ENCODE results near the gene RELN. TPM values are rescaled to one million over a fixed set of nuclear protein-coding genes. Genes with fewer than 3 reads are reported as not detected.

The RELN gene
- total and polyA plus RNA-seq, 9 of the 15 experiments (the other 6 are each of a cell fraction or from before 2014, with no cell fraction given): 12.9 to 43.2 (median 18.1) TPM

DNA sequence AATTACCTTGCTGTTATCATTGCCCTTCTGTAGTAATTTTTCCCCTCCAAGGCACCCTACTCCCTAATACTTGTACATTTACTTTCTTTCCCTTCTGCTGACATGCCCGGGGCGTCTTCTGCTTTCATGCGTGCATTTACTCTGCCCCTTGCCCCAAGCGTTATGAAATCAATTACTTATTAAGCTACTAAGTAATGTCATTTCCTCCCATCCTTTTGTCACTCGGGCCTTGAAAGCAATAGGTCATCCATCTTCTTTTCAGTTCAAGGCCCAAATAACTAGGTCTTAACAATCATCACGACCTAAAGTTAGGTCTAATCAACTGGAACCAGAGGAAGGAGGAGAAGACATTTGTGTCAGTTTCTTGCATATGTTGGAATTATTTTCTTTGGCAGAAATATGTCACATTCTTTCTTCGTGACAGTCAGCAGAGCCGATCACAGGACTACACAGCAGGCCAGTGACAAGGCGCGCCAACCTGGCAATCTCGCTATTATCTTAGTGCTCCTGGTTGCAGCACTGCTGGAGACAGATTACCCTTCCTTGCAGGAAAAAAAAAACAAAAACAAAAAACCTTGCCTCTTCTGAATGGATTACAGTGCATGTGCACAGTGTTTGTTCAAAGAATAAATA is 179.2 kb downstream of the RELN start (continued):
- TF ChIP-seq ZNF561 (CRISPR knock-in tag; conservative IDR thresholded peaks at IDR 0.05) (no peak), NCOA1 (IDR thresholded peaks at IDR 0.05; ENCODE audit: low read depth) (peak; percentile 83; the same call in 1 of the 2 replicates), RBM39 (optimal IDR thresholded peaks at IDR 0.05; ENCODE audit: low read depth, low read length) (no peak), RBBP5 (IDR thresholded peaks at IDR 0.05; ENCODE audit: borderline replicate concordance, insufficient read depth, low read length, poor library complexity, severe bottlenecking) (peak; percentile 43), ZNF253 (CRISPR knock-in tag; conservative IDR thresholded peaks at IDR 0.05) (no peak), FOXA3 (CRISPR knock-in tag; conservative IDR thresholded peaks at IDR 0.05 in 1 of 2, IDR thresholded peaks at IDR 0.05 in 1 of 2) (no peak), FOXM1 (IDR thresholded peaks at IDR 0.05; ENCODE audit: low read depth) (peak; percentile 83), FOXM1 (CRISPR knock-in tag; IDR thresholded peaks at IDR 0.05; ENCODE audit: low read depth) (no peak), SRSF9 (IDR thresholded peaks at IDR 0.05; ENCODE audit: borderline replicate concordance, low read depth, low read length) (no peak), DACH1 (IDR thresholded peaks at IDR 0.05; ENCODE audit: partially characterized antibody) (no peak), JUNB (CRISPR knock-in tag; conservative IDR thresholded peaks at IDR 0.05) (no peak), GABPB1 (CRISPR knock-in tag; IDR thresholded peaks at IDR 0.05) (no peak), TGIF2 (CRISPR knock-in tag; IDR thresholded peaks at IDR 0.05) (no peak), ZNF134 (CRISPR knock-in tag; conservative IDR thresholded peaks at IDR 0.05) (no peak), NFIC (IDR thresholded peaks at IDR 0.05) (peak; percentile 87), YY1 (IDR thresholded peaks at IDR 0.05; ENCODE audit: borderline replicate concordance in 1 of 3, control insufficient read depth in 1 of 3, extremely low read depth in 1 of 3, insufficient read depth in 3 of 3, insufficient read length in 1 of 3, insufficient replicate concordance in 2 of 3, low read depth in 1 of 3, low read length in 2 of 3) (peak in 1 of 3 experiments; percentile 23), ZKSCAN3 (CRISPR knock-in tag; IDR thresholded peaks at IDR 0.05) (no peak), ZNF695 (CRISPR knock-in tag; IDR thresholded peaks at IDR 0.05) (no peak), CBFA2T3 (IDR thresholded peaks at IDR 0.05) (peak; percentile 99), GABPA (tag; conservative IDR thresholded peaks at IDR 0.05; ENCODE audit: low read depth) (peak; percentile 42; the same call in 1 of the 2 replicates), ZNF57 (CRISPR knock-in tag; IDR thresholded peaks at IDR 0.05) (no peak), SMC3 (conservative IDR thresholded peaks at IDR 0.05; ENCODE audit: insufficient read depth, low read depth, low read length) (no peak)
- TF ChIP-seq, protein P1, sequence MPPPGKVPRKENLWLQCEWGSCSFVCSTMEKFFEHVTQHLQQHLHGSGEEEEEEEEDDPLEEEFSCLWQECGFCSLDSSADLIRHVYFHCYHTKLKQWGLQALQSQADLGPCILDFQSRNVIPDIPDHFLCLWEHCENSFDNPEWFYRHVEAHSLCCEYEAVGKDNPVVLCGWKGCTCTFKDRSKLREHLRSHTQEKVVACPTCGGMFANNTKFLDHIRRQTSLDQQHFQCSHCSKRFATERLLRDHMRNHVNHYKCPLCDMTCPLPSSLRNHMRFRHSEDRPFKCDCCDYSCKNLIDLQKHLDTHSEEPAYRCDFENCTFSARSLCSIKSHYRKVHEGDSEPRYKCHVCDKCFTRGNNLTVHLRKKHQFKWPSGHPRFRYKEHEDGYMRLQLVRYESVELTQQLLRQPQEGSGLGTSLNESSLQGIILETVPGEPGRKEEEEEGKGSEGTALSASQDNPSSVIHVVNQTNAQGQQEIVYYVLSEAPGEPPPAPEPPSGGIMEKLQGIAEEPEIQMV (tag; conservative IDR thresholded peaks at IDR 0.05; ENCODE audit: low read depth): peak; percentile 71; the same call in 1 of the 2 replicates
- TF ChIP-seq, protein P2, sequence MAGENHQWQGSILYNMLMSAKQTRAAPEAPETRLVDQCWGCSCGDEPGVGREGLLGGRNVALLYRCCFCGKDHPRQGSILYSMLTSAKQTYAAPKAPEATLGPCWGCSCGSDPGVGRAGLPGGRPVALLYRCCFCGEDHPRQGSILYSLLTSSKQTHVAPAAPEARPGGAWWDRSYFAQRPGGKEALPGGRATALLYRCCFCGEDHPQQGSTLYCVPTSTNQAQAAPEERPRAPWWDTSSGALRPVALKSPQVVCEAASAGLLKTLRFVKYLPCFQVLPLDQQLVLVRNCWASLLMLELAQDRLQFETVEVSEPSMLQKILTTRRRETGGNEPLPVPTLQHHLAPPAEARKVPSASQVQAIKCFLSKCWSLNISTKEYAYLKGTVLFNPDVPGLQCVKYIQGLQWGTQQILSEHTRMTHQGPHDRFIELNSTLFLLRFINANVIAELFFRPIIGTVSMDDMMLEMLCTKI (IDR thresholded peaks at IDR 0.05; ENCODE audit: partially characterized antibody): no peak
- TF ChIP-seq, protein P3, sequence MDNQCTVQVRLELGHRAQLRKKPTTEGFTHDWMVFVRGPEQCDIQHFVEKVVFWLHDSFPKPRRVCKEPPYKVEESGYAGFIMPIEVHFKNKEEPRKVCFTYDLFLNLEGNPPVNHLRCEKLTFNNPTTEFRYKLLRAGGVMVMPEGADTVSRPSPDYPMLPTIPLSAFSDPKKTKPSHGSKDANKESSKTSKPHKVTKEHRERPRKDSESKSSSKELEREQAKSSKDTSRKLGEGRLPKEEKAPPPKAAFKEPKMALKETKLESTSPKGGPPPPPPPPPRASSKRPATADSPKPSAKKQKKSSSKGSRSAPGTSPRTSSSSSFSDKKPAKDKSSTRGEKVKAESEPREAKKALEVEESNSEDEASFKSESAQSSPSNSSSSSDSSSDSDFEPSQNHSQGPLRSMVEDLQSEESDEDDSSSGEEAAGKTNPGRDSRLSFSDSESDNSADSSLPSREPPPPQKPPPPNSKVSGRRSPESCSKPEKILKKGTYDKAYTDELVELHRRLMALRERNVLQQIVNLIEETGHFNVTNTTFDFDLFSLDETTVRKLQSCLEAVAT (IDR thresholded peaks at IDR 0.05): peak in 1 of 2 experiments; percentile 59; a peak in 2 of 4 replicates
